ENCODE data around the gene REX1BD.

DNA sequence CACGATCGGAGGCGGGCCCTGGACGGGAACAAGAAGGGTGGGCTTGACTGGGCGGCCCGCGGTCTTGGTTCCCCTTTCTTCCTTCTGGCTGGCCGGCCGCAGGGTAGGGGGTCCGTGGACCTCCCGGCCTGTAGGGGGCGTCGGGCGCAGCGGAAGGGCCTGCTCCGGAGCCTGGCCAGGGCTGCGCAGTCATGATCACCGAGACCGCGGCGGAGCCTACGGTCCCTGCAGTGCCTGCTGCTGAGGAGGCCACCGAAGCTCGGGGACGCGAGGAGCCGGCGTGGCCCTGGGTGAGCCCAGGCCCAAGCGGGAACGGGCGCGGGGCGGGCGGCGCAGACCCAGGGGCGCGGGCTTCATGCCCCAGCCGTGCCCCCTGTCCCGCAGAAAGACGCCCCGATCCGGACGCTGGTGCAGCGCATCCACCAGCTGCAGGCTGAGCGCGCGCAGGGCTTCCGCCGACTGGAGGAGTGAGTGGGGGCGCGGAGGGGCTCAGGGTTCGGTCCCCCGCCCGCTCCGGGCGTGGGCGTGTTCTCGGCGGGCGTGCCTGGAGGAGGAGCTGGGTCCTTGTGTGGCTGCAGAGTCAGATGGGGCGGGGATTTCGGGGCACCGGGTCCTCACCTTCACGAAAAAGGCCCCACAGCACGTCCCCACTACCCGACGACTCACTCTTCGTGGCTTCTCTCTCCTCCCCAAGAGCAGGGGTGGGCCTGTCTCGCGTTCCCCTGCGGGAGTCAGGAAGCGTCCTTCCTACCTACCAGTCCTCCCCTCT lies at the start of gene REX1BD:
- TF ChIP-seq, protein P1, sequence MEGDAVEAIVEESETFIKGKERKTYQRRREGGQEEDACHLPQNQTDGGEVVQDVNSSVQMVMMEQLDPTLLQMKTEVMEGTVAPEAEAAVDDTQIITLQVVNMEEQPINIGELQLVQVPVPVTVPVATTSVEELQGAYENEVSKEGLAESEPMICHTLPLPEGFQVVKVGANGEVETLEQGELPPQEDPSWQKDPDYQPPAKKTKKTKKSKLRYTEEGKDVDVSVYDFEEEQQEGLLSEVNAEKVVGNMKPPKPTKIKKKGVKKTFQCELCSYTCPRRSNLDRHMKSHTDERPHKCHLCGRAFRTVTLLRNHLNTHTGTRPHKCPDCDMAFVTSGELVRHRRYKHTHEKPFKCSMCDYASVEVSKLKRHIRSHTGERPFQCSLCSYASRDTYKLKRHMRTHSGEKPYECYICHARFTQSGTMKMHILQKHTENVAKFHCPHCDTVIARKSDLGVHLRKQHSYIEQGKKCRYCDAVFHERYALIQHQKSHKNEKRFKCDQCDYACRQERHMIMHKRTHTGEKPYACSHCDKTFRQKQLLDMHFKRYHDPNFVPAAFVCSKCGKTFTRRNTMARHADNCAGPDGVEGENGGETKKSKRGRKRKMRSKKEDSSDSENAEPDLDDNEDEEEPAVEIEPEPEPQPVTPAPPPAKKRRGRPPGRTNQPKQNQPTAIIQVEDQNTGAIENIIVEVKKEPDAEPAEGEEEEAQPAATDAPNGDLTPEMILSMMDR (IDR thresholded peaks at IDR 0.05): peak; percentile 88 to 95 (median 90)
- TF ChIP-seq POLR2A (IDR thresholded peaks at IDR 0.05): peak; percentile 61

Measured in right lobe of liver (tissue), 4 donors.